ENCODE data around the gene KRT14. TPM values are rescaled to one million over a fixed set of nuclear protein-coding genes. Genes with fewer than 3 reads are reported as not detected.
"Not testable (repeated sequence)": the region's sequence is repeated elsewhere in the genome, so short reads cannot be mapped to it uniquely, and the experiment has no call there.

The KRT14 gene
- total RNA-seq, 1 experiment from 2014 or later: not detected

- no peaks in the 10 kb centered on the region for H3K9me3 ChIP-seq
- no peak overlapping the region for H3K4me3 Mint-ChIP-seq (ENCODE audit: unreplicated experiment)
- CTCF ChIA-PET: no interaction called here
- H3K36me3 ChIP-seq (ENCODE audit: control insufficient read depth, insufficient read depth, low read length): no peaks in the 10 kb centered on the region
- no peaks in the 10 kb centered on the region for H3K36me3 Mint-ChIP-seq (ENCODE audit: insufficient read depth, unreplicated experiment)
- no peaks in the 10 kb centered on the region for H3K9me3 Mint-ChIP-seq (ENCODE audit: unreplicated experiment)
- H3K4me1 Mint-ChIP-seq (ENCODE audit: low read depth, unreplicated experiment): peaks cover 6% of the 10 kb centered on the region
- H3K4me1 ChIP-seq: no peaks in the 10 kb centered on the region
- intact Hi-C loops (cut with micrococcal nuclease; ENCODE audit: unreplicated experiment): no loop called here
- no peaks in the 10 kb centered on the region for H3K27me3 ChIP-seq (replicated peaks; ENCODE audit: control insufficient read depth, insufficient read depth, low read length)
- POLR2A ChIA-PET: no interaction called here
- H3K27me3 Mint-ChIP-seq (ENCODE audit: insufficient read depth, unreplicated experiment): no peaks in the 10 kb centered on the region
- H3K4me3 ChIP-seq (ENCODE audit: low read depth, low read length): no peak overlapping the region
- DNase-seq: no peak
- TF ChIP-seq, protein P1, sequence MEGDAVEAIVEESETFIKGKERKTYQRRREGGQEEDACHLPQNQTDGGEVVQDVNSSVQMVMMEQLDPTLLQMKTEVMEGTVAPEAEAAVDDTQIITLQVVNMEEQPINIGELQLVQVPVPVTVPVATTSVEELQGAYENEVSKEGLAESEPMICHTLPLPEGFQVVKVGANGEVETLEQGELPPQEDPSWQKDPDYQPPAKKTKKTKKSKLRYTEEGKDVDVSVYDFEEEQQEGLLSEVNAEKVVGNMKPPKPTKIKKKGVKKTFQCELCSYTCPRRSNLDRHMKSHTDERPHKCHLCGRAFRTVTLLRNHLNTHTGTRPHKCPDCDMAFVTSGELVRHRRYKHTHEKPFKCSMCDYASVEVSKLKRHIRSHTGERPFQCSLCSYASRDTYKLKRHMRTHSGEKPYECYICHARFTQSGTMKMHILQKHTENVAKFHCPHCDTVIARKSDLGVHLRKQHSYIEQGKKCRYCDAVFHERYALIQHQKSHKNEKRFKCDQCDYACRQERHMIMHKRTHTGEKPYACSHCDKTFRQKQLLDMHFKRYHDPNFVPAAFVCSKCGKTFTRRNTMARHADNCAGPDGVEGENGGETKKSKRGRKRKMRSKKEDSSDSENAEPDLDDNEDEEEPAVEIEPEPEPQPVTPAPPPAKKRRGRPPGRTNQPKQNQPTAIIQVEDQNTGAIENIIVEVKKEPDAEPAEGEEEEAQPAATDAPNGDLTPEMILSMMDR (IDR thresholded peaks at IDR 0.05; ENCODE audit: insufficient read depth in 1 of 2, low read depth in 1 of 2, low read length in 1 of 2, severe bottlenecking in 1 of 2, unreplicated experiment in 1 of 2): no peak
- BruUV-seq (replicated peaks): no TSS peak
- H3K27ac Mint-ChIP-seq (ENCODE audit: unreplicated experiment): no peak overlapping the region
Observed at GRCh38 chr17:41621916-41622315, 35.2 kb upstream of the KRT14 start.

- H3K27me3 Mint-ChIP-seq (ENCODE audit: insufficient read depth, unreplicated experiment); H3K9me3 ChIP-seq; H3K36me3 Mint-ChIP-seq (ENCODE audit: insufficient read depth, unreplicated experiment); H3K4me3 Mint-ChIP-seq (ENCODE audit: unreplicated experiment); H3K4me1 ChIP-seq; H3K27me3 ChIP-seq (replicated peaks; ENCODE audit: control insufficient read depth, insufficient read depth, low read length); H3K4me3 ChIP-seq (ENCODE audit: low read depth, low read length); H3K4me1 Mint-ChIP-seq (ENCODE audit: low read depth, unreplicated experiment); intact Hi-C loops (cut with micrococcal nuclease; ENCODE audit: unreplicated experiment); H3K36me3 ChIP-seq (ENCODE audit: control insufficient read depth, insufficient read depth, low read length); H3K27ac Mint-ChIP-seq (ENCODE audit: unreplicated experiment); BruUV-seq (replicated peaks); POLR2A ChIA-PET; H3K9me3 Mint-ChIP-seq (ENCODE audit: unreplicated experiment); CTCF ChIA-PET: not testable (repeated sequence)
- DNase-seq: peak in 1 of 2 experiments; percentile 22
Observed at GRCh38 chr17:41621435-41621817, 34.7 kb upstream of the KRT14 start.

DNA sequence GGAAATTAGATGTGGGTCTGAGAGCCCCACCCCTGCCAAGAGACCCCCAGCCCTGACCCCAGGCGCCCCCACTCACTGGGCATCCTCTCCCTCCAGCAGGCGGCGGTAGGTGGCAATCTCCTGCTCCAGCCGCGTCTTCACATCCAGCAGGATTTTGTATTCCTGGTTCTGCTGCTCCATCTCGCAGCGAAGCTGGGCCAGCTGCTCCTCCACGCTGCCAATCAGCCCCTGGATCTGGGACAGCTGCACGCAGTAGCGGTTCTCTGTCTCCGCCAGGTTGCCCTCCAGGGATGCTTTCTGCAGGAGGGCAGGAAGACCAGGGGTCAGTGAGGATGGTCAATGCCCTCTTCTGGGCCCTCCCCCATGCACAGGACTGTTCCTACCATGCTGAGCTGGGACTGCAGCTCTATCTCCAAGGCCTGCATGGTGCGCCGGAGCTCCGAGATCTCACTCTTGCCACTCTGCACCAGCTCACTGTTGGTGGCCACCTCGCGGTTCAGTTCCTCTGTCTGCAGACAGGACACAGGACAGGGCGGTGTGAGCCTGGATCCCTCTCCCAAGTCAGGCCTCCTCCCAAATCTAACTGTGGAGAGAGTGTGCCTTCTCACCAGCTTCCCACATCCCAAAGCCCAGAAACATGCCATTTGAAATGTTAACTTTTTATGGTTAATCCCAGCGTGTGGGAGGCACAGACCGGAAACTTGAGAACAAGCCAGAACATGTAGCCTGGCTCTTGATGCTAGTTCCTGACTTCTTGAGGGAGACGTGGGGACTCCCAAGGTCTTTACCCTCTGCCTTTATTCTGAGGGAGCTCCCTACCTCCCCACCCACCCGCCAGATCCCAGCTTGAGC is 34.1 kb upstream of the KRT14 start:
- Mint-ChIP-seq H3K36me3 (ENCODE audit: insufficient read depth, unreplicated experiment) (no peaks in the 10 kb centered on the region), H3K4me1 (ENCODE audit: low read depth, unreplicated experiment) (peaks cover 6% of the 10 kb centered on the region), H3K9me3 (ENCODE audit: unreplicated experiment) (no peaks in the 10 kb centered on the region), H3K27ac (ENCODE audit: unreplicated experiment) (no peak overlapping the region), H3K27me3 (ENCODE audit: insufficient read depth, unreplicated experiment) (no peaks in the 10 kb centered on the region), H3K4me3 (ENCODE audit: unreplicated experiment) (no peak overlapping the region)
- POLR2A ChIA-PET: interaction anchor here (0.6 kb wide), 1 partner anchor 773 kb away, joined by 3 read pairs; no protein-coding TSS in a partner anchor
- peak in 1 of 2 experiments; percentile 25 for DNase-seq
- Histone ChIP-seq H3K27me3 (replicated peaks; ENCODE audit: control insufficient read depth, insufficient read depth, low read length) (no peaks in the 10 kb centered on the region), H3K36me3 (ENCODE audit: control insufficient read depth, insufficient read depth, low read length) (no peaks in the 10 kb centered on the region), H3K4me1 (no peaks in the 10 kb centered on the region), H3K4me3 (ENCODE audit: low read depth, low read length) (no peak overlapping the region), H3K9me3 (no peaks in the 10 kb centered on the region)
- TF ChIP-seq, protein P1 (IDR thresholded peaks at IDR 0.05; ENCODE audit: insufficient read depth in 1 of 2, low read depth in 1 of 2, low read length in 1 of 2, severe bottlenecking in 1 of 2, unreplicated experiment in 1 of 2): no peak
- CTCF ChIA-PET: no interaction called here
- intact Hi-C loops (cut with micrococcal nuclease; ENCODE audit: unreplicated experiment): no loop called here
- no TSS peak for BruUV-seq (replicated peaks)

GRCh38 chr17:41619927-41620582 is 33.4 kb upstream of the KRT14 start:
- DNase-seq; CTCF ChIA-PET; H3K27me3 ChIP-seq (replicated peaks; ENCODE audit: control insufficient read depth, insufficient read depth, low read length); BruUV-seq (replicated peaks); H3K27ac Mint-ChIP-seq (ENCODE audit: unreplicated experiment); H3K4me3 Mint-ChIP-seq (ENCODE audit: unreplicated experiment); H3K27me3 Mint-ChIP-seq (ENCODE audit: insufficient read depth, unreplicated experiment); H3K4me3 ChIP-seq (ENCODE audit: low read depth, low read length); H3K36me3 Mint-ChIP-seq (ENCODE audit: insufficient read depth, unreplicated experiment); H3K9me3 Mint-ChIP-seq (ENCODE audit: unreplicated experiment); H3K36me3 ChIP-seq (ENCODE audit: control insufficient read depth, insufficient read depth, low read length); H3K9me3 ChIP-seq; H3K4me1 ChIP-seq; intact Hi-C loops (cut with micrococcal nuclease; ENCODE audit: unreplicated experiment): not testable (repeated sequence)
- H3K4me1 Mint-ChIP-seq (ENCODE audit: low read depth, unreplicated experiment): peaks cover 13% of the 10 kb centered on the region
- POLR2A ChIA-PET: interaction anchor here (0.6 kb wide), 1 partner anchor 772 kb away, joined by 3 read pairs; no protein-coding TSS in a partner anchor
